ENCODE measurements around the gene PARD3. TPM values are rescaled to one million over a fixed set of nuclear protein-coding genes. Genes with fewer than 3 reads are reported as not detected.

The PARD3 gene
- polyA plus RNA-seq, 1 donor from 2014 or later, result 12.4 TPM

DNA sequence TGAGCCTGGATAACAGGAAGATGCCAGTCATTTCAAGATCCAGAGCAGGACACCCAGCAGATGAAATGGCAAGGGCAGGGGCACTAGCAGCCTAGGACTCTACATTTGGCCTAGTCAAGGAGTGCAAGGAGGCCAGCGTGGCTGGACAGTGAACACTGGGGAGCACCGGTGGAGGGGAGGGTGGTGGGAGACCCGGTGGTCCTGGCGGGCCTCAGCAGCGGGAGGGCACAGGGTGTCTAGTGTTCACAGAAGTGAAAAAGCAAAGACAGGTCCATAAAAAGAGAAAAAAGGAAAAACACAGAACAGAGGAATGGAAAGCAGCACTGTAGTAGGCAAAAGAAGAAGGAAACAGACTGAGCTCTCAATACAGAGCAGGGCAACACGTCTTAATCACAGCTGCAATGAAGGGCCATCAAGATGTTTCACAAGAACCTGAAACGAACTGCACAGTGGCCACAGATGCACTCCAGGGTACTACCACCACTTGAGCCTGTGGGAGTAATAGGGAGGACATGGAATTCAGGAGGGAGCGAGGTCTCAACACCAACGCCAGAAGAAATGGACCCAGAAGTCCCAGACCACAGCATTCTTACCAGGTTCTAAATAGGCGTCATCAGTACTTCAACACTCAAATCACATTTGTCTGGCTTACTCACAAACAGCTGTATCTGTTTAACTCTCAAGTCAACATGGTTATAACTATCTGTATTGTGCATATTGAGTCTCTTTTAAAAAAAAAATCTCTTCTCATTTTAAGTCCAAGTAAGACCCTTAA is 573.7 kb downstream of the PARD3 start:
- Histone ChIP-seq H4K20me1 (ENCODE audit: insufficient read depth) (no peaks in the 10 kb centered on the region), H3F3A (ENCODE audit: insufficient read depth, low read length, poor library complexity, severe bottlenecking) (no peaks in the 10 kb centered on the region), H3K4me3 (ENCODE audit: low read length) (no peak overlapping the region), H3K9me2 (ENCODE audit: insufficient read depth, low read length) (no peaks in the 10 kb centered on the region), H2AFZ (ENCODE audit: low read depth, low read length) (no peak overlapping the region), H3K9me3 (ENCODE audit: low read length) (no peaks in the 10 kb centered on the region), H3K9ac (ENCODE audit: low read length) (no peak overlapping the region), H3K27me3 (ENCODE audit: insufficient read depth, low read depth, low read length) (no peaks in the 10 kb centered on the region), H3K4me2 (ENCODE audit: low read length) (no peak overlapping the region), H3K27ac (ENCODE audit: low read length) (no peak overlapping the region), H3K36me3 (ENCODE audit: insufficient read depth, low read length) (no peaks in the 10 kb centered on the region), H3K79me2 (replicated peaks; ENCODE audit: insufficient read depth, low read length) (no peaks in the 10 kb centered on the region)
- TF ChIP-seq RAD21 (conservative IDR thresholded peaks at IDR 0.05), result no peak
- no peak for TF ChIP-seq SMC3 (conservative IDR thresholded peaks at IDR 0.05; ENCODE audit: poor library complexity)

- no peak overlapping the region for H2AFZ ChIP-seq (ENCODE audit: low read depth, low read length)
- no peaks in the 10 kb centered on the region for H3K79me2 ChIP-seq (replicated peaks; ENCODE audit: insufficient read depth, low read length)
- H4K20me1 ChIP-seq (ENCODE audit: insufficient read depth), result no peaks in the 10 kb centered on the region
- H3K27ac ChIP-seq (ENCODE audit: low read length), result no peak overlapping the region
- TF ChIP-seq RAD21 (conservative IDR thresholded peaks at IDR 0.05) (no peak), MXI1 (conservative IDR thresholded peaks at IDR 0.05; ENCODE audit: poor library complexity, severe bottlenecking) (no peak), TAF1 (IDR thresholded peaks at IDR 0.05; ENCODE audit: low read depth) (no peak), CTCF (IDR thresholded peaks at IDR 0.05; ENCODE audit: poor library complexity, severe bottlenecking) (no peak), EP300 (conservative IDR thresholded peaks at IDR 0.05; ENCODE audit: poor library complexity, severe bottlenecking) (no peak), REST (IDR thresholded peaks at IDR 0.05; ENCODE audit: borderline replicate concordance) (no peak), POLR2AphosphoS5 (IDR thresholded peaks at IDR 0.05) (no peak), EZH2 (IDR thresholded peaks at IDR 0.05; ENCODE audit: borderline replicate concordance, insufficient read depth, low read length, poor library complexity, severe bottlenecking) (no peak), SMC3 (conservative IDR thresholded peaks at IDR 0.05; ENCODE audit: poor library complexity) (no peak)
- H3K9me3 ChIP-seq (ENCODE audit: low read length), result no peaks in the 10 kb centered on the region
- no peaks in the 10 kb centered on the region for H3K9me2 ChIP-seq (ENCODE audit: insufficient read depth, low read length)
- H3K4me3 ChIP-seq (ENCODE audit: low read length), result no peak overlapping the region
- H3K27me3 ChIP-seq (ENCODE audit: insufficient read depth, low read depth, low read length), result no peaks in the 10 kb centered on the region
- H3F3A ChIP-seq (ENCODE audit: insufficient read depth, low read length, poor library complexity, severe bottlenecking), result no peaks in the 10 kb centered on the region
- no peak overlapping the region for H3K4me2 ChIP-seq (ENCODE audit: low read length)
- H3K9ac ChIP-seq (ENCODE audit: low read length), result no peak overlapping the region
- no peaks in the 10 kb centered on the region for H3K36me3 ChIP-seq (ENCODE audit: insufficient read depth, low read length)
Measured at GRCh38 chr10:34240039-34240438, 575.1 kb downstream of the PARD3 start.
